ENCODE measurements around the gene B3GALT6.
A peak's percentile ranks its signal among the peaks of the same experiment; 100 is the strongest.

B3GALT6 gene

GRCh38 chr1:1267488-1268283 is 35.6 kb downstream of the B3GALT6 start:
- DNase-seq: no peak

DNA sequence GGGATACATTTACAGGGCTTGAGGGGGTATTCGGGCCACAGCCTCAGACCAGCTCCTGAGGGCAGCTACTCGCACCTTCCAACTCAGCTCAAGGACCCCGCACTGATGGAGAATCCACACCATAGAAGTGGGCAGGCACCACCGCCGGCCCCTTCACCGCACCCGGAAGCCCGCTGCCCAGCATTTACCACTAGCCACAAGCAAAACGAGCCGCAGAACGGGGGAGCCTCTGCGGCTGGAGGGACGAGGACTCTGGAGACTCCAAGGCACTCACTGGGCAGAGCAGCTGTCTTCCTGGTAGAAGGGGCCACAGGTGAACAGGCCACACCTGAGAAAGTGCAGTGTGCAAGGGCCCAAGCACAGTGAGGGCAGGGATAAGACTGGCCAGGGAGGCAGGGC is 36.2 kb downstream of the B3GALT6 start:
- DNase-seq: no peak

DNA sequence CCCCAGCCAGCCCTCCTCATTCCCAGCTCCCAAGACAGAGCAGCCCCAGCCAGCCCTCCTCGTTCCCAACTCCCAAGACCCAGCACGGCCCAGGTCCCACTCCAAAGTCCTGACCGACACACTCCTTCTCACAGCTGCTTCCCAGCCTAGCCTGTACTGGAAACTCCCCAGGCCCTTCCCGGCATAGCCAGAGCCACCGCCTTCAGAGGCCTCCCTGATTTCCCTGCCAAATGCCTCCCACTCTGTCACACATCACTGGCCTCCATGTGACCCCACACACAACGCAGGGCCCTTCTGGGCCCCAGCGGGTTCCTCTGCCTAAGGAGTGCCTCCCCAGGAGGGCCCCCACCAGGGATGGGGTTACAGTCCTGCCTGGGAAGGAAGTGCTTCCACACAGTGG is 38.8 kb downstream of the B3GALT6 start:
- no peak for DNase-seq

DNA sequence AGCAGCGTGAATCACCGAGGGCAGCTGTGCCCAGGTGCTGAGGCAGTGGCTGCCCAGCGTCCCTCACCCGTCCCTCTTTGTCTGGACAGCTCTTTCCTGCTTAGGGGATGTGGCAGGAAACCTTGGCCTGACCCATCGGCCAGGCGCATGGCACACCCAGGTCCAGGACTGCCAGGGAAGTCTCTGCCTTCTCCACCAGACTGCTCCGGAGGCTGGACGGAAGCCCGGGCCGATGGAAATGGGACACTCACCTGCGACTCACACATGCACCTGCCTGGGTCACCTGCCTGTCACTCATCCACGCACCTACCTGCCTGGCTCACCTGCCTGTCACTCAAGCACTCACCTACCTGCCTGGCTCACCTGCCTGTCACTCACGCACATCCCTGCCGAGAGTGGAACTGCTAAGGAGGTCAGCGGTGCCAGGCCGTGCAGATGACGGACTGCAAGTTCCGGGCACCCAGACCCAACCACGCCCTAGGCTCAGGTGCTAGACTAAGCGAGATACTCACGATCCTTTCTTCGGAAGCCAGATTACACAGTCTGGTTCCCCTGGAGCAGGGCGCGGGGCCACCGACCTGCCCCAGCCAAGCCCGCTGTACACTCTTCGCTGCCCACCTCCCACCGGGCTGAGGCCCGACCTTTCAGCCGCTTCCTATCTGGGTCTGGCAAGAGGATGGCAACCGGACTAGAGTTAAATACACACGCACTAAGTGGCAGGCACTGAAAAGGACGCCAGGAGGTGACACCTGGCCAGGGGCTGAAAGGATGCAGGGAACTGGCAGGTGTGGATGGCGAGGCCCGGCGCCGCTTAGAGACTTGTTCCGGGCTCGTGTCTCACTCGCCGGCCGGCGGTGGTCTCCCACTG is 40.5 kb downstream of the B3GALT6 start:
- no peak for DNase-seq

DNA sequence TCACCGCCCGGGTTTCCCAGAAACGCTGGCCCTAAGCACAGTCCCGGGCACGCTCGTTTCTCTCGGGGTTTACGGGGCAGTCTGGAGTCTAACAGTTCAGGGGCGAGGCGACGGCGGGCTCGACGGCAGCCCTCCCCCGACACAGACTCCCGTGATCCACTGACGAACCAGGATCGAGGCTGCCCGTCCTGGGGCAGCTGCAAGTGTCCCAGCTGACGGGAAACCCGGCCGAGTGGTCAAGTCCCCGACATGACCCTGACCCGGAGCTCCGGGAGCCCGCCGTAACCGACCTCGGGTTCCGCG is 41.1 kb downstream of the B3GALT6 start:
- DNase-seq: no peak

DNA sequence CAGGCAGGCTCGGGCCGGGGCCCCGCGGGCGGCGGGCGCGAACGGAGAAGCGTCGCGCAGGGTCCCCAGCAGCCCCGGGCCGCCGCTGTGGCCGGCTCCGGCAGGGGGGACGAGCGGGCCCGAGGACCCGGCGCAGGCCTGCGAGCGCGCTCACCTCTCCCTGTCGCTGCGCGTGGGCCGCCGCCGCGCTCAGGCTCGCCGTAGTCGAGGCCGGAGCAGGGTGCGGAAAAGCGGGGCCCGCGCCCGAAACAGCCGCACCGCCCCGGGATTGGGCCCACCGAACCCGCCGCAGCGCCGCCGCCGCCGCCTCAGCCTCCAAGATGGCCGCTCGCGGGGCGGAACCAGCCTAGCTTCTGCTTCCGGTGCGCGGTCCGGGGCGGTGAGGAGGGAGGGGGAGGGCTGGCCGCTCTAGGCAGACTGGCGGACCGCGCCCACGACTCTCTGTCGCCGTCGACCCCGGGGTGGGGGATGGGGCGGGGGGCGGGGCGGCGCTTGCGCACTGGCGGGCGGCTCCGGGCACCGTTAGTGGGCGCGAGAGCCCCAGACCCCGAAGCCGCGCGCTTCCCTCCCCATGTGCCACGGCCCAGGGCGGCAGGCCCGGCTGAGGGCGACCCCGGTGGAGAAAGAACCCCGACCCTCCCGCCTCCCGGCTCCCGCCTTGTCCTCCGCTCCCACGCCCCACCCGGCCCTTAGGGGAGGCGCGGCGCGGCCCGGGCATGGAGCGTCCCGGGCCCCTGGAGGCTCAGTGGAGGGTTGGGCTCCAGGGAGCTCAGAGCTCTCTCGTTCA is 41.7 kb downstream of the B3GALT6 start, which contains the start of gene UBE2J2:
UBE2J2 (minus strand) TSS at position 343 of the 787 bp plus-strand sequence. CDS start 5,862 bp downstream, outside the sequence.
- DNase-seq: peak; percentile 87

- no peak for DNase-seq
These were observed 42.4 kb downstream of the B3GALT6 start for GRCh38 chr1:1274299-1274930.

GRCh38 chr1:1274931-1275431 is 42.9 kb downstream of the B3GALT6 start:
- no peak for DNase-seq

- DNase-seq: no peak
These were observed 43.8 kb downstream of the B3GALT6 start for GRCh38 chr1:1275836-1276235.

DNA sequence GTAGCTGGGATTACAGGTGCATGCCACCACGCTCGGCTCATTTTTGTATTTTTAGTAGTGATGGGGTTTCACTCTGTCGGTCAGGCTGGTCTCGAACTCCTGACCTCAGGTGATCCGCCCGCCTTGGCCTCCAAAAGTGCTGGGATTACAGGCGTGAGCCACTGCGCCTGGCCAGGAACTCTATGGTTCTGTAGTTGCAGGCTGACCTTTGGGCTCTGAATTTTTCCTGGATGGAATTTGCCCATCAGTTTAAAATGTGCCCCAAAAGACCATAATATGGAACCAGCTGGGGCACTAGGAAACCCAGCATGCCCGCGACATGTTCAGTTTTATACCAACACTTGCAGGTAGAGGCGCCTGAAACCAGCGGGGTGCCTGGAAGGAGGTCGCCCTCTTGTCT is 46.6 kb downstream of the B3GALT6 start:
- DNase-seq: no peak

DNA sequence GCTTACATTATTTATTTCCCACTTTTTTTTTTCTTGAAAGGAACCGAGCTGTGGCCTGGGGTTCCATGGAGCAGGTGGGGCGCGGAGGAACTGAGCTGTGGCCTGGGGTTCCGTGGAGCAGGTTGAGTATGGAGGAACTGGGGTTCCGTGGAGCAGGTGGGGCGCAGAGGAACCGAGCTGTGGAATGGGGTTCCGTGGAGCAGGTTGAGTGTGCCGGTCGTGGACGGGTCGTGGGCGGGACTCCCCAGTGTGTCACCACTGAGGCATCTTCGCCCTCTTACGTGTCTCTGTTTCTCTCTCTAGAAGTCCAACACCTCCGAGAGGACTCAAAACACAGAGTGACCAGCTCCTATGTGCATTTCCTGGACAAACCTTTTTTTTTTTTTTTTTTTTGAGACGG is 47.0 kb downstream of the B3GALT6 start:
- no peak for DNase-seq

- no peak for DNase-seq
These were observed 48.9 kb downstream of the B3GALT6 start for GRCh38 chr1:1280782-1281481.

DNA sequence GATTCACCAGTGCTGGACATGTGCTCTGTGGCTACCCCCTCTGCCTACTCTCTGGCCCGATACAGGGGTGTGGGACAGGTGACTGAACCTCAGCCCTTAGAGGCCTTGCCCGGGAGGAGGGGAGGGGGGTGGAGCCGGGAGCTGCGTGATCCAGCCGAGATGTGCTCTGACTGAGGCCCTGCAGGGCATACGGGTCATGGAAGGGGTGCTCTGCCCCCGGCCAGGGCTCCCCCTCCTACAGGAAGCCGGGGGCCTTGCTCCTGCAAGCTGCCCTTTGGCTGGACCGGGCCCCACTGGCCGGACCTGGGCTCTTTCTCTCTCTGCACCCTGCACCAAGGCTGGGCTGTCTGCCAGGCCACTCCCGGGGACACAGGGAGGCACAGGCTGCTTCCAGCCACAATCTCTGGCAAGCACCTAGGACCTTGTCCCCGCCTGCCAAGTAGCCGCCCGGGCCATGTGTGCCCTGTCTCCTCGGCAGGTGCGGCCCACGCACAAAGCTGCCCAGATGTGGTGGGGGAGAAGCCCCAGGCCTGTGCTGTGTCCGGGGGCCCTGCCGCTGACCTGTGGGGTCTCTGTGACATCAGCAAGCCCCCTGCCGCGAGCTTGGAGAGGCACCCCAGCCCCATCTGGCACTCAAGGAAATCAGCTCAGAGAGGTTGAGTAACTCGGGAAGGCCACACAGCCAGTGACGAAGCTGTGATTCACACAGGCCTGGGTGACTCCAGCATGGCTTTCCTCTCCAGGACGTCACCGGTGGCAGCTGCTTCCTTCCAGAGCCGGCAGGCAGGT is 49.7 kb downstream of the B3GALT6 start:
- no peak for DNase-seq

- DNase-seq: no peak
These were observed 51.0 kb downstream of the B3GALT6 start for GRCh38 chr1:1282998-1283397.

GRCh38 chr1:1283821-1284220 is 51.8 kb downstream of the B3GALT6 start:
- no peak for DNase-seq
